Measurements from ENCODE around the gene IGSF3.
"Not testable (repeated sequence)": the region's sequence is repeated elsewhere in the genome, so short reads cannot be mapped to it uniquely, and the experiment has no call there.

DNA sequence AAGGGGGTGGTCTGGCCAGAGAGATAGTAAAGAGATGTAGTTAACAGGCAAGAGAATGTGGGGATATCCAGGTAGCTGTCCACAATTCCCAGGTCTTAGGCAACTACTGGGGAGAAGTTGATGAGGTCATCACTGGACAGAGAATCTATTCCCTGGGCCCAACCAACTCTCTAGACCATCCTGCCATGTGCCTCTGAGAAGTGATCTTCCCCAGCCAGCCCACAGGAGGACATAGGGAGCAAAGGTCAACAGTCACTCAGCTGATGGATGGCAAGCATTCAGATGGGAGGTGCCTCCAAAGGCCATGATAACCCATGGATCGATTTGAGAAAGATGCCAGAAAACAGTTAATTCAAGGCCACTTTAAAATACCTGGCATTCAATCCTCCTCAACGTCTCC is 36.0 kb downstream of the IGSF3 start:
- TF ChIP-seq, protein P1, sequence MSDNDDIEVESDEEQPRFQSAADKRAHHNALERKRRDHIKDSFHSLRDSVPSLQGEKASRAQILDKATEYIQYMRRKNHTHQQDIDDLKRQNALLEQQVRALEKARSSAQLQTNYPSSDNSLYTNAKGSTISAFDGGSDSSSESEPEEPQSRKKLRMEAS (IDR thresholded peaks at IDR 0.05) = not testable (repeated sequence)
- TF ChIP-seq, protein P2, sequence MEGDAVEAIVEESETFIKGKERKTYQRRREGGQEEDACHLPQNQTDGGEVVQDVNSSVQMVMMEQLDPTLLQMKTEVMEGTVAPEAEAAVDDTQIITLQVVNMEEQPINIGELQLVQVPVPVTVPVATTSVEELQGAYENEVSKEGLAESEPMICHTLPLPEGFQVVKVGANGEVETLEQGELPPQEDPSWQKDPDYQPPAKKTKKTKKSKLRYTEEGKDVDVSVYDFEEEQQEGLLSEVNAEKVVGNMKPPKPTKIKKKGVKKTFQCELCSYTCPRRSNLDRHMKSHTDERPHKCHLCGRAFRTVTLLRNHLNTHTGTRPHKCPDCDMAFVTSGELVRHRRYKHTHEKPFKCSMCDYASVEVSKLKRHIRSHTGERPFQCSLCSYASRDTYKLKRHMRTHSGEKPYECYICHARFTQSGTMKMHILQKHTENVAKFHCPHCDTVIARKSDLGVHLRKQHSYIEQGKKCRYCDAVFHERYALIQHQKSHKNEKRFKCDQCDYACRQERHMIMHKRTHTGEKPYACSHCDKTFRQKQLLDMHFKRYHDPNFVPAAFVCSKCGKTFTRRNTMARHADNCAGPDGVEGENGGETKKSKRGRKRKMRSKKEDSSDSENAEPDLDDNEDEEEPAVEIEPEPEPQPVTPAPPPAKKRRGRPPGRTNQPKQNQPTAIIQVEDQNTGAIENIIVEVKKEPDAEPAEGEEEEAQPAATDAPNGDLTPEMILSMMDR (IDR thresholded peaks at IDR 0.05; ENCODE audit: control extremely low read depth in 1 of 3, insufficient read depth in 1 of 3, low read depth in 1 of 3, low read length in 3 of 3) = not testable (repeated sequence)
- TF ChIP-seq SAP30 (IDR thresholded peaks at IDR 0.05; ENCODE audit: insufficient read depth, insufficient replicate concordance, low read length); SP1 (IDR thresholded peaks at IDR 0.05; ENCODE audit: low read depth, low read length); POLR2A (IDR thresholded peaks at IDR 0.05; ENCODE audit: control extremely low read depth in 1 of 2, low read depth in 2 of 2, low read length in 2 of 2); HDAC2 (IDR thresholded peaks at IDR 0.05; ENCODE audit: borderline replicate concordance in 1 of 2, low read depth in 2 of 2, low read length in 2 of 2); EP300 (IDR thresholded peaks at IDR 0.05; ENCODE audit: borderline replicate concordance in 1 of 2, low read depth in 2 of 2, low read length in 2 of 2); EZH2 (IDR thresholded peaks at IDR 0.05; ENCODE audit: low read depth, low read length, severe bottlenecking); POLR2AphosphoS5 (IDR thresholded peaks at IDR 0.05; ENCODE audit: low read depth, low read length); RAD21 (IDR thresholded peaks at IDR 0.05 in 1 of 2, conservative IDR thresholded peaks at IDR 0.05 in 1 of 2; ENCODE audit: low read depth in 2 of 2, low read length in 2 of 2): not testable (repeated sequence)
- TF ChIP-seq, protein P3, sequence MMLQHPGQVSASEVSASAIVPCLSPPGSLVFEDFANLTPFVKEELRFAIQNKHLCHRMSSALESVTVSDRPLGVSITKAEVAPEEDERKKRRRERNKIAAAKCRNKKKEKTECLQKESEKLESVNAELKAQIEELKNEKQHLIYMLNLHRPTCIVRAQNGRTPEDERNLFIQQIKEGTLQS (IDR thresholded peaks at IDR 0.05; ENCODE audit: insufficient read depth, low read depth, low read length) = not testable (repeated sequence)

Measured in H1 (cell line).